Measurements from ENCODE around the gene CFAP70.
A peak's percentile ranks its signal among the peaks of the same experiment; 100 is the strongest.
"Not testable (repeated sequence)": the region's sequence is repeated elsewhere in the genome, so short reads cannot be mapped to it uniquely, and the experiment has no call there.

CFAP70 gene

DNA sequence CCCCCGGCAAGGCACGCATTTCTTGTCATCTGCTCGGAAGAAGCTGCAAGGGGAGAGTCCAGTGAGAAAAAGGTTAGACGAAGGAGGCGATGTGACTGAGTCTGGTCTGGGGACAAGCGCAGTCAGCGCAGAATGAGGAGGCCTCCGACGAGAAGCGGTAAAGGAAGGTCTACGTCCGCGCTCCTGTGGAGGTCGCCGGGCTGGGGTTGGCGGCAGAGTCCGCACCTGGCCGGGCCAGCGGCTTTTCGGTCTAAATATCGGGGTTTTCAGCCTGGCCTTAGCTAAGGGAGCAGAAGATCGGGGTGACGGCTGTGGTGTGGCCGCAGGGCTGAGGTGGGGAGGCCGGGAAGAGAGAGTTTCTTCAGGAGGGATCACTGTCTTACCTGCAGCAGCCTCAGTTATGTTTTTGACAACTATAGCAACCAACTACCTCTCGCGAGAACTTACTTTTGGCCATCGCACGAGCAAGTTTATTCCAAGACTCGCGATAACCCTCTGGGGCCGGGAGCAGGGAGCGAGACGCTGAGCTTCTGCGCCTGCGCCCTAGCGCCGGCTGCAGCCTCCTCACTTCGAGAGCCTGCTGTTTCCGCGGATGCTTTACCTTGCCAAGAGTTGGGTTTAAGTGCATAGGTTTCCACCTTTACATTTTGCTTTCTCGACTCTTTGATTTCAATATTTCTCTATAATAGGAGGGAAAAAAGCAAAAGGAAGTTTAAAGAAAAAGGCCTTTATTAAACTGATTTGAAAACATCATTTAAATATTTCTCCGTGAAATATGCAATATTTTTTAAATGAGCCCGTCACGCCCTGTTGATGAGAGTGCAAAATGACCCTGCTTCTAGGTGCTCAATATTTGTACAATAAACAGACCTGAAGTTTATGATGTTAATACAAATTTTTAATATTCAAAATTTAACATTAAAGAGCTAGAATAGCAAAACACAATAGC is at the start of gene CFAP70:
Gene CFAP70, minus strand, starts transcription at position 534 of the 949 bp plus-strand sequence. CDS start 4,068 bp downstream, outside the sequence.
- DNase-seq: peak; percentile 82

GRCh38 chr10:73408061-73408460 is 49.4 kb upstream of the CFAP70 start:
- no peak for DNase-seq

DNA sequence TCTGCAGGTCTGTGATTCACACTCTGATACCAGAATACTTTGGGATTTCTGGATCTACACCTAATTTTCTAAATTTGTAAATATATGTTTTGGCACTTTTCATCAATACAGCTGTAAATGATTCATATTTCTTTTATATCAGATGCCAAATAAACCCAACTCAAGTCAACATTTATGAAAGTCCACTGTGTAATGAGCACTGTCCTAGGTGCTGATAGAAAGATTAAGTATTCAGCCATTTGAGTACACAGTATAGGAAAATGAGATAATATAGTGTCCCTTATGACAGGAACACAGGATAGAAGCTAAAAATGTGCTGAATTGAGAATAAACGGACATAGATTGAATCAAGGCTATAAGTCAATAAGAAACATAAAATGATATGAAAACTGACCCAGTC is 48.8 kb upstream of the CFAP70 start:
- no peak for DNase-seq

DNA sequence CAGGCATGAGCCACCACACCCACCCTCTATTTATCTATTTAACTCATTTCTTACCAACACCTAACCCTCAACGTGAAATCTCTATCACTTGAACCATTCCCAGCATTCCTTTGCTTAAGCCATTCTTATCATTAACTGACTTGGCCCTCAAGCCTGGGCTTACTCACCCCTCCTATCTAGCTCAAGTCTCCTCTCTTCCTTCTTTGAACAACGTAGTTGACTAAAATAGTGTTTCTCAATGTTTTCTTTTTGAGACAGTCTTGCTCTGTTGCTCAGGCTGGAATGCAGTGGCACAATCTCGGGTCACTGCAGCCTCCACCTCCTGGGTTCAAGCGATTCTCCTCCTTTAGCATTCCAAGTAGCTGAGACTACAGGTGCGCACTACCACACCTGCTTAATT is 48.2 kb upstream of the CFAP70 start:
- no peak for DNase-seq

- DNase-seq: no peak
Measured at GRCh38 chr10:73405556-73405955, 46.9 kb upstream of the CFAP70 start.

GRCh38 chr10:73404690-73405089 is 46.0 kb upstream of the CFAP70 start:
- DNase-seq: peak; percentile 4

DNA sequence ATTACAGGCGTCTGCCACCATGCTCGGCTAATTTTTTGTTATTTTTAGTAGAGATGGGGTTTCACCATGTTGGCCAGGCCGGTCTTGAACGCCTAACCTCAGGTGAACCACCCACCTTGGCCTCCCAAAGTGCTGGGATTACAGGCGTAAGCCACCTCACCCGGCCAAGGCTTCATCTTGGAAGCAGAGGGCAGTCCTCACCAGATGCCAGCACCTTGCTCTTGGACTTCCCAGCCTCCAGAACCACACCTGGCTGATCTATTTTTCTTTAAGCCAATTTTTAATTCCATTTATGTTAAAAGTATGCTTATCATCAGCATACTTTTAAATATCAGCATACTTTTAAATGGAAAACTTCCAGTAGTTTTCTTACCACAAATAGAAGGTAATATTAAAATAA is 43.0 kb upstream of the CFAP70 start:
- no peak for DNase-seq

DNA sequence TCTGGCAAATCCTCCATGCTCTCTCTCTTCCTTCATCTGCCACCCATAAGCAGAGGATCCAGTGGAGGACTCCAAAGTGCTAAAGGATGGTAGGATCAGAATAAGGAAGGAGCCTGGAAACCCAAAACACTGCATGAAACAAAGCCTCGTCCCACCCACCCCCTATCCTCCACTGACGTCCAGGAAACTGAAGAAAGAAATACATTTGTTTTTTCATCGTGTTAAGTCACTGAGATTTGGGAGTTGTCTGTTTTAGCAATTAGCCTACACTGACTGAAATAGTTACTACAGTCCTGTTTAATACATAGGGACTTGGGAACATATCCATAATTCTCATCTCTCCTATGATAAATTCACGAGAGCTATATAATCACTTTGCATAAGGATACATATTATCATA is 40.4 kb upstream of the CFAP70 start:
- no peak for DNase-seq

DNA sequence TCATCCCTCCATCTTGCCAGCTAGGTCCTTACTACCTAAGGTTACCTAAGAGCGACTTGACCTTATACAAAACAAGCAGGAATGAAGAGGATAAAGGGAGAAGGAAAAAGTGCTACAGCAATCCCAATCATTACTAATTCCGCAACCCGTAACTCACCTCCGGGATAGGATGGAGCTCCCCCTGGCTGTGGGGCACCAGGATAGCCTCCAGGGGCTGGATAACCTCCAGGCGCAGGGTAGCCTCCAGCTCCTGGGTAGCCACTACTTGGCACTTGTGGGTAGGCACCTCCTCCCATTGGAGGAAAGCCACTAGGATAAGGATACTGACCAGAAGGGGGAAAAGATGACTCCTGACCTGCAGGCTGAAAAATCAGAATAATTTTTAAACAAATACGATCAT is 39.4 kb upstream of the CFAP70 start:
- no peak for DNase-seq

DNA sequence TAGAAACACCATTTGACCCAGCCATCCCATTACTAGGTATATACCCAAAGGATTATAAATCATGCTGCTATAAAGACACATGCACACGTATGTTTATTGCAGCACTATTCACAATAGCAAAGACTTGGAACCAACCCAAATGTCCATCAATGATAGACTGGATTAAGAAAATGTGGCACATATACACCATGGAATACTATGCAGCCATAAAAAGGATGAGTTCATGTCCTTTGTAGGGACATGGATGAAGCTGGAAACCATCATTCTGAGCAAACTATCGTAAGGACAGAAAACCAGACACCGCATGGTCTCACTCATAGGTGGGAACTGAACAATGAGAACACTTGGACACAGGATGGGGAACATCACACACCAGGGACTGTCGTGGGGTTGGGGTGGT is 35.7 kb upstream of the CFAP70 start:
- not testable (repeated sequence) for DNase-seq

DNA sequence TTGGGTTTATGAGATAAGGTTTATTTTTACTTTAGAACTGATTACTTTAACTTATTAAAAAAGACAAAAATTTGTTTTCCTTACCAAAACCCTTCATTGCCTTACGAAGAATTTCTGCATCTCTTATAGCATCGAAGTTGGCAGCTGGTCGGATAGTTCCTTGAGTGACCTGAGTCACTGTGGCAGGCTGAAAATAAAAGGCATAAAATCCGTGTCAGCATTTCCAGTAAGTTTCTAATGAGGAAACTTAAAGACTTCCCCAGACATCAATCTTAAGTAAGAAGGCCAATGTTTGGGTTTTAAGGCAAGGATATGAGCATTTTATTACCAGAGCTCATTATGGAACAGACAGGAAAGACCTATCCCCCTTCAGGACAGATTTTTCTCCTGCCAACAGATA is 29.6 kb upstream of the CFAP70 start:
- no peak for DNase-seq

GRCh38 chr10:73386583-73386982 is 27.9 kb upstream of the CFAP70 start:
- DNase-seq: no peak

- no peak for DNase-seq
Measured at GRCh38 chr10:73379064-73379748, 20.5 kb upstream of the CFAP70 start.

GRCh38 chr10:73376679-73377078 is 18.0 kb upstream of the CFAP70 start:
- no peak for DNase-seq

DNA sequence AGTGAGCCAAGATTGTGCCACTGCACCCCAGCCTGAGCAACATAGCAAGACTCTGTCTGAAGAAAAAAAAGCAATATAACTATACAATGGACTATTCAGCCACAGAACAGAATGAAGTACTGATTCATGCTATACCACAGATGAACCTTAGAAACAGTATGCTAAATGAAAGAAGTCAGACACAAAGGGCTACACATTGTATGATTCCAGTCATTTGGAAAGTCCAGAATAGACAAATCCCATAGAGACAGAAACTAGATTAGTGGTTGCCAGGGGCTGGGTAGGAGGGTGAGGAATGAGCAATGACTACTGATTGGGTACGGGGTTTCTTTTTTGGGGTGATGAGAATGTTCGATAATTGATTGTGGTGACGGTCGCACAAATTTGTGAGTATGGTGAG is 9.6 kb upstream of the CFAP70 start:
- DNase-seq: no peak

- DNase-seq: no peak
Measured at GRCh38 chr10:73366381-73367298, 8.0 kb upstream of the CFAP70 start.

DNA sequence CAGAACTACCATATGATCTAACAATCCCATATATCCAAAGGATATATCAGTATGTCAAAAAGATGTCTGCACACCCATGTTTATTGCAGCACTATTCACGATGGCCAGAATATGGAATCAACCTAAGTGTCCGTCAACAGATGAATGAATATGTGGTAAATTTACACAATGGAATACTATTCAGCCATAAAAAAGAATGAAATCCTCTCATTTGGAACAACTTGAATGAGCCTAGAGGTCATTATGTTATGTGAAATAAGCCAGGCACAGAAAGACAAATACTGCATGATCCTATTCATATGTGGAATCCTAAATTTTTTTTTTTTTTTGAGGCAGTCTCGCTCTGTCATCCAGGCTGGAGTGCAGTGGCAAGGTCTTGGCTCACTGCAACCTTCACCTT is 6.3 kb upstream of the CFAP70 start:
- DNase-seq: no peak

GRCh38 chr10:73359492-73359891 is 828 bp upstream of the CFAP70 start:
- no peak for DNase-seq

DNA sequence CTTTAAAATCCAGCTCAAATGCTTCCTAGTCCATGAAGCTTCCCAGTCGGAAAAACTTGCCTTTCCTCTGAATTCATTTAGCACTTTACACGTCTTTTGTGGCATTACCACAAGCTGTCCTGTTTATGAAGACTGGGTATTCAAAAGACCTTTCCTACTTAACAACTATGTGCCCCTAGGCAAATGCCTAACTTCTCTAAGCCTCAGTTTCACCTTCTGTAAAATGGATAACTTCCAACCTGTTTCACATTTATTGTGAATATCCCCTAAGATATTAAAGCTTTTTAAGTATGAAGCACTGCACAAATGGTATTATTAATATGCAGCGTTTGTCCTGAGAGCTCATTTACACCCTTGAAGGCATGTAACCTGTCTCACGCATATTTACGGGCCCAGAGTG is 843 bp downstream of the CFAP70 start:
- no peak for DNase-seq

- no peak for DNase-seq
Measured at GRCh38 chr10:73357166-73357565, 1.5 kb downstream of the CFAP70 start.

- DNase-seq: no peak
Measured at GRCh38 chr10:73344269-73344668, 14.4 kb downstream of the CFAP70 start.

DNA sequence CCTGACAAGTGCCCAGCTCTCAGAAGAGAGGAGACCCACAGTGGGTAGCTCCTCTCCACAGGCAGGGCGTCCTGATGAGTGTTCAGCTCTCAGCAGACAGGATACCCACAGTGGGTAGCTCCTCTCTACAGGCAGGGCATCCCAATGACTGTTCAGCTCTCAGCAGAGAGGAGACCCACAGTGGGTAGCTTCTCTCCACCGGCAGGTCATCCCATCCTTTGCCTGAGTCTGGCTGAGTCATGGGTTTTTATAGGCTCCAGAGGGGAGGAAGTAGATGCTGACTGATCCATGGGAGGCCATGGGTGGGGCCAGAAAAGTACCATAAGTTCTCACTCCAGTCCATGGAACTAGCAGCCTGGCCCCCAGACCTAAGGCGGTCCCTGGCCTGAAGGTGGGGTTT is 18.5 kb downstream of the CFAP70 start:
- no peak for DNase-seq

- DNase-seq: no peak
Measured at GRCh38 chr10:73339436-73339835, 19.2 kb downstream of the CFAP70 start.
